GM04504 (cell line): ENCODE data around the gene XRCC3.
"Not testable (repeated sequence)": the region's sequence is repeated elsewhere in the genome, so short reads cannot be mapped to it uniquely, and the experiment has no call there.

Experiments used
- DNase-seq: peaks from one replicate; pipeline ENCODE4 v3.0.0-alpha.2; 2012; ENCODE audit warnings: low read depth

XRCC3 gene

GRCh38 chr14:103693515-103693914 lies 21.7 kb downstream of the XRCC3 start:
- no peak for DNase-seq

- DNase-seq = no peak
These were observed 22.4 kb downstream of the XRCC3 start for GRCh38 chr14:103692871-103693270.

DNA sequence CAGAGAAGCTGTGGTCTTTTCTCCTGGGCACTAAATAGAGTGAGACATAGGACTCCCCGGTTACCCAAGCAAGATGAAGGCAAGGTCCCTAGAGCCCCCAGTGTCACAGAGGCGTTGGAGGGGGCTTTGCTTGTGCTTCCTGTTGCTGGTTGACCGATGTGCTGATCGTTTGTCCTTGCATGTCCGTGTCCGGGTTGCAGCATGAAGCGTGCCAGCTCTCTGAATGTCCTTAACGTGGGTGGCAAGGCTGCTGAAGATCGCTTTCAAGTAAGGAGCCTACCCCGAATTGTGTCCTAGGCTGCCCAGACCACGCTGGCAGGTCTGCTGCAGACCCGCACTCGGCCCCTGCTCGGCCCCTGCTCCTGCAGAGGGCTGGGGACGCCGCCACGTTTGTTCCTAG lies 23.1 kb downstream of the XRCC3 start:
- no peak for DNase-seq

DNA sequence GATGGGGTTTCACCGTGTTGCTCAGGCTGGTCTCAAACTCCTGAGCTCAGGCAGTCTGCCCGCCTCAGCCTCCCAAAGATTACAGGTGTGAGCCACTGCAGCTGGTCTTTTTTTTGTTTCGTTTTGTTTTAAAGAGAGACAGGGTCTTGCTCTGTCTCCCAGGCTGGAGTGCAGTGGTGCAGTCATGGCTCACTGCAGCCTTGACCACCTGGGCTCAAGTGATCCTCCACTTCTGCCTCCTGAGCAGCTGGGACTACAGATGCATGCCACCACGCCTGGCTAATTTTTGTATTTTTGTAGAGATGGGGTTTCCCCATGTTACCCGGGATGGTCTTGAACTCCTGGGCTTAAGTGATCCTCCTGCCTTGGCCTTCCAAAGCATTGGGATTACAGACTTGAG lies 23.6 kb downstream of the XRCC3 start:
- DNase-seq = not testable (repeated sequence)

DNA sequence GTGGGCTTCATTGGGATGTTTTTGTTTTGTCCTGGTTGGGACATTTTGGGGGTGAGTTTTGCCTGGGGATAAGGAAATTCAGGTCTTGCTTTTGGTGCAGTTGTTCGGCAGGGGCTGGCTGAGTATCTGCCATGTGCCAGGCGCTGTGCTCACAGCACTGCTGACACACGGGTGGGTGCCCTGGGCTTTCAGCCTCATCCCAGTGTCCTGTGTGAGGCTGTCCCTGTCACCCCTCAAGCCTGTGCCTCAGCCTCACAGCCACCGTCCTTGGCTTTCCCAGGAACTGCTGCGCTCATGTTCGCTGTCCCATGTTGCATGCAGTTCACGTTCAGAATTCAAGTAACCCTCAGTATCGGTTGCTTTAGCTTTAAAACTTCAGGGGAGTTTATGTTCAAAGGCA lies 24.9 kb downstream of the XRCC3 start:
- DNase-seq = no peak

GRCh38 chr14:103688906-103689902 lies 26.0 kb downstream of the XRCC3 start:
- no peak for DNase-seq

DNA sequence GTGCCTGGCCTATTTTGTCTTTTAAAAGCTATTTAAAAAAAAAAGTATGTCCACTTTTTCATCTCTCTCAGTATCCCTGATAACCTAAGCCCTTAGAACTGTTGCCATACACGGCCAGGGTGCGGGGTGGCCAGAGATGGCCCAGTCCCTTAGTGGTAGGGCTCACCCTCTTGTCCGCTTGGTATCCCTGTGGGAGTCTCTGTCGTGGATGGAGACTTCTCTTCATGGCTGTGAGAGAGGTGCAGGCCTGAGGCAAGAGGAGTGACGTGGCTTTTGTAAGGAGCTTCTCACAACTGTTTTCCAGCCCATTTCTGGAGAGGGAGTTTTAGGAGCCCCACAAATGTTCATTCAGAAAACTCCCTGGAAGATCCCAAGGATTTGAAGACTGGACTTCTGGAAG lies 26.8 kb downstream of the XRCC3 start:
- DNase-seq = no peak

- DNase-seq = no peak
These were observed 27.5 kb downstream of the XRCC3 start for GRCh38 chr14:103687712-103688111.

GRCh38 chr14:103686831-103687485 lies 28.3 kb downstream of the XRCC3 start:
- no peak for DNase-seq

GRCh38 chr14:103685276-103686211 lies 29.7 kb downstream of the XRCC3 start:
- no peak for DNase-seq

GRCh38 chr14:103684871-103685270 lies 30.4 kb downstream of the XRCC3 start:
- DNase-seq = no peak

GRCh38 chr14:103684471-103684870 lies 30.8 kb downstream of the XRCC3 start:
- DNase-seq = no peak

DNA sequence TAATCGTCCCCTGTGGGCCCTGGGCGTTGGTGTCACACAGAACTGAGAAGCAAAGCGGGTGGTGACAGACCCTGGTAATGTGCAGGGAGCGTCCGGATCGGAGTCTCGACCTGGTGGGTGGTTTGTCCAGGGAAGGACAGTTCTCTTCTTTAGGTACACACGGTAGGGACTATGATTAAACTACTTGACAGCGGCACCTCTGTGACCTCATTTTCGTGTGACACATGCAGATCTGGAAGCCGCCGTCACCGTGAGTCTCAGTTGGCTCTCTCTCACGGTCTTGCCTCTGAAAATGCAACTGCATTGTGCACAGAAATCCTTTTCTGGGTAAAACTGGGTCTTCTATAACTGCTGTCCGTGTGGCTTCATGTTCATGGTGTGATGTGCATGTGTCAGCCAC lies 32.1 kb downstream of the XRCC3 start:
- DNase-seq = no peak

- no peak for DNase-seq
These were observed 34.6 kb downstream of the XRCC3 start for GRCh38 chr14:103680491-103681231.

DNA sequence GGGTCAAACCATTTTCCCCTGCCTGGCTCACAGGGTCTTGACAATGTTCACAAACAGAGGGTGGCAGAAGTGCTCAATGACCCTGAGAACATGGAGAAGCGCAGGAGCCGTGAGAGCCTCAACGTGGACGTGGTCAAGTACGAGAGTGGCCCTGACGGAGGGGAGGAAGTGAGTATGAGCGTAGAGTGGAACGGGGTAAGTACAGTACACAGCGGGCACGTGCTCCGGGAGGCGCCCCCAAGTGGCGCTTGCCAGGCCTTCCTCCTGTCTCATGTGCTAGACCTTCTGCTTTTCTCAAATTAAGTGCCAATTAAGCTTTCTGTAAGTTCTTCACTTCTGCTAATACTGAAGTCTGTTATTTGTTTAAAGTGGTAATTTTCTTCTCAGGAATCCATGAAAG lies 35.9 kb downstream of the XRCC3 start:
- DNase-seq = no peak

DNA sequence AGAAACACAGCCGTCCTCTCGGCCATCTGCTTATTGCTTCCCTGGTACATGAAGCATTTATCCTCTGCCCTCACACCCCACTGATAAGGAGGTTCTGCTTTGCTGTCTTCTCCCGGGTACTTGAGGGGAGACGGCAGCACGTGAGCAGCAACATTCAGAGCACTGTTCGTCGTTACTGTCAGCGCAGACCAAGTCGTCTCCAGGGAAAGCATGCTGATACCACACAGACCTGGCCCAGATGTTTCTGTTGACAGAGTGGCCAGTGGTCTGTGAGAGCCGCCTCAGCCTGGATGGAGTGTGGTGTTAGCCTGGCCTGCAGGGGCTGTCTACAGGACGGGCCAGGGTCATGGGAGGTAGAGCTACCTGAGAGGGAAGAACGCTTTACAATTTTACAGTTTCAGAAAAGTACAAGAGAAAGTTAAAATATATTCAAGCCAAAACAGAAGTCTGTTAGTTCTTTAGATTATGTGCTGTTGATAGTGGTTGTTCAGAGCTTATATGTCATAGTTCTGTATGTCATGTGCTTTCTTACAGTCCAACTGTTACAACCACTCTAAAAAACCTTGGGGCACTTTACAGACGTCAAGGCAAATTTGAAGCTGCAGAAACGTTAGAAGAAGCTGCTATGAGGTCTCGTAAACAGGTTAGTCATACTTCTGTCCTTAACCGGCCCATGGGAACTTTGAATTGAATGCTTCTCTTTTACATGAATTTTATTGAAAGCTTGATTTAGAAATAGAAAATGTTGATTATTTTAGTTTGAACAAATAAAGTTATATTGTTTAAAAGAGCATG lies 38.2 kb downstream of the XRCC3 start:
- DNase-seq = no peak

- no peak for DNase-seq
These were observed 39.3 kb downstream of the XRCC3 start for GRCh38 chr14:103675957-103676356.

DNA sequence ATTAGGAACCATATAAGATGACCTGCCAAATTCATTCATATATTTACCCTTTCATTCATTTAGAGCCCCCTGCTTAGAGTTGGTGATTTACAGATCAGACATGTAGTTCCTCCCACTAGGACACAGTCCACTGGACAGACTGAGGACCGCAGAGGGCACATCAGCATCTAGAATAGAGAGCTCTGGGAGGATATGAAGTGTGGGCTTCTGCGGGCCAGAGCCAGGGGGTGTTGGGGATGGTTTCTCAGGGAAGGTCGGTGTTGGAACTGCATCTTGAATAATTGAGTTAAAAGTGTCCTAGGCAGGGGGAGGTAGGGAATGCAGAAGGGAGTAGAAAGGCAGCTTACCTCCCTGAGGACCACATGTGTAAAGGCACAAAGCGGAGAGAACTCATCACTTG lies 43.3 kb downstream of the XRCC3 start:
- DNase-seq = no peak

DNA sequence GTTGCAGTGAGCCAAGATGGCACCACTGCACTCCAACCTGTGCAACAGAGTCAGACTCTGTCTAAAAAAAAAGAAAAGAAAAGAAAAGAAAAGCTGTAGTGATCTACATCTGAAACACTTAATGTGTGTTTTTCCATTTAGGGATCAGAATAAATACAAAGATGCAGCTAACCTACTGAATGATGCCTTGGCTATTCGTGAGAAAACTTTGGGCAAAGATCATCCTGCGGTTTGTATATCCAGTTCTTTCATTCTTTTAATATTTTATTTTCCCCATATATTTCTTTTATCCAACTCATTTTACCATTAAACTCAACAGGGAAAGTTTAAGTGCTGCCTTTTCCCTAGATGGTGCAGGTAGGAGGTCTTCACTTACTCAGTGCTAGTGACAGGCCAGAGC lies 45.9 kb downstream of the XRCC3 start:
- no peak for DNase-seq

DNA sequence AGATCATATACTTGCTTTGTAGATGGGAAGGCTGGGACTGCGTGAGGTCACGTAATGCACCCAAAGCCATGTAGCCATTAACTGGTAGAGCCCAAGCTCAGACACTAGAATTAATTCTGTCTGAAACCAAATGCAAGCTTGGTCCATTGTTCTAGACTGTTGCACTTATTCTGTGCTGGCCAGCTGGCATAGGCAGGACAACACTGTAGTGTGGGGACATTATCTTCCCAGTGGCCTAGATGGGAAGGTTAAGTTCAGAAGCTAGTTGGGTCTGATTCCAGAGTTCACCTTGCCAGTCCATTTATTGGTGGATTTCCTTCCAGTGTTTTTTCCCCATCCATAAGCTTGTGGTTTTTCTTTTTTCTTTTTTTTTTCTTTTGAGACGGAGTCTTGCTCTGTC lies 47.1 kb downstream of the XRCC3 start:
- DNase-seq = no peak

- no peak for DNase-seq
These were observed 47.6 kb downstream of the XRCC3 start for GRCh38 chr14:103667671-103668070.
